Choroid plexus epithelial cell (primary cell): ENCODE results near the gene DIAPH2.

Experiments
- DNase-seq: peaks from one replicate; pipeline ENCODE4 v3.0.0-alpha.2; 2010; ENCODE audit warnings: low read depth
- H3K4me3 ChIP-seq: 2 replicates; pipeline ENCODE4 v1.5.1; 2011; ENCODE audit warnings: low read depth, mild to moderate bottlenecking, control low read depth, low read length, moderate library complexity
- TF ChIP-seq, protein P1 (sequence below): conservative IDR thresholded peaks from 2 replicates; pipeline ENCODE4 v1.5.1; 2011; ENCODE audit warnings: low read depth, mild to moderate bottlenecking, control low read depth, inconsistent platforms, low read length, moderate library complexity

The DIAPH2 gene

DNA sequence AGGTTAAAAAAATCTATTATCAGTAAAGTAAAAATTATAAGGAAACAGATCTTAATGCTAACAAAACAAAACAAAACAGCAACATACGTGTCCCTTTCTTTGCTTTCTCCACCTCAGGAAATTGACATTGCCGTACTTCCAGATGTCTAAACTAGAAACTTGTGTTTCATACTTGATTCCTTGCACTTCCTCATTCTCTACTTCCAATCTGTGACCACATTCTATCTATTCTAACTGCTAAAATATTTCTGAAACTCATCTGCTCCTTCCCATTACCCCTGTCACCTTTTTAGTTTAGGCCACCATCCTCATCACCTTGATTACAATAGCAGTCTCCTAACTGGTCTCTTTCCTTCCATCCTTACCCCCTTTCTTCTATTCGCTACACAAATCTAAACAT, 176.6 kb downstream of the DIAPH2 start:
- no peak for DNase-seq
- TF ChIP-seq, protein P1, sequence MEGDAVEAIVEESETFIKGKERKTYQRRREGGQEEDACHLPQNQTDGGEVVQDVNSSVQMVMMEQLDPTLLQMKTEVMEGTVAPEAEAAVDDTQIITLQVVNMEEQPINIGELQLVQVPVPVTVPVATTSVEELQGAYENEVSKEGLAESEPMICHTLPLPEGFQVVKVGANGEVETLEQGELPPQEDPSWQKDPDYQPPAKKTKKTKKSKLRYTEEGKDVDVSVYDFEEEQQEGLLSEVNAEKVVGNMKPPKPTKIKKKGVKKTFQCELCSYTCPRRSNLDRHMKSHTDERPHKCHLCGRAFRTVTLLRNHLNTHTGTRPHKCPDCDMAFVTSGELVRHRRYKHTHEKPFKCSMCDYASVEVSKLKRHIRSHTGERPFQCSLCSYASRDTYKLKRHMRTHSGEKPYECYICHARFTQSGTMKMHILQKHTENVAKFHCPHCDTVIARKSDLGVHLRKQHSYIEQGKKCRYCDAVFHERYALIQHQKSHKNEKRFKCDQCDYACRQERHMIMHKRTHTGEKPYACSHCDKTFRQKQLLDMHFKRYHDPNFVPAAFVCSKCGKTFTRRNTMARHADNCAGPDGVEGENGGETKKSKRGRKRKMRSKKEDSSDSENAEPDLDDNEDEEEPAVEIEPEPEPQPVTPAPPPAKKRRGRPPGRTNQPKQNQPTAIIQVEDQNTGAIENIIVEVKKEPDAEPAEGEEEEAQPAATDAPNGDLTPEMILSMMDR = no peak
- no peak overlapping the region for H3K4me3 ChIP-seq

GRCh38 chrX:96861661-96862060, 177.0 kb downstream of the DIAPH2 start:
- TF ChIP-seq, protein P1 = no peak
- no peak for DNase-seq
- no peak overlapping the region for H3K4me3 ChIP-seq

DNA sequence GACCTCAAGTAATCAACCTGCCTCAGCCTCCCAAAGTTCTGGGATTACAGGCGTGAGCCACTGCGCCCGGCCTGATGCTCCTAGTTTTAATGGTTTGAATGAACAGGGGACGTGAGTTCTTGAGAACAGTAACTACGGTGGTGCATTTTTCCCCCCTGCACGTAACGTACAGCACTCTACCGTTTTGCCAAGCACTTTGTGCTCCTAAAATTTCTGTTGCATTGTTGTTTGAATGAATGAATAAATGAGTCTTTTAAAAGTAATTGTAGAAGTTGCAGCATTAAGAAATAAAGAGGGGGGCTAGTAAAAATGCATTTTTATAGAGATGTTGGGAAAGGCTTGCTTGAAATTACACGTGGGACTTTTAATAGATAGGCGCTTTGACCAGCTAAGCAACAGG, 199.0 kb downstream of the DIAPH2 start, which contains the start of gene RPA4:
Gene RPA4, plus strand, starts transcription at position 301 of the 400 bp plus-strand sequence. CDS start 403 bp downstream, outside the sequence.
- TF ChIP-seq, protein P1 = no peak

DNA sequence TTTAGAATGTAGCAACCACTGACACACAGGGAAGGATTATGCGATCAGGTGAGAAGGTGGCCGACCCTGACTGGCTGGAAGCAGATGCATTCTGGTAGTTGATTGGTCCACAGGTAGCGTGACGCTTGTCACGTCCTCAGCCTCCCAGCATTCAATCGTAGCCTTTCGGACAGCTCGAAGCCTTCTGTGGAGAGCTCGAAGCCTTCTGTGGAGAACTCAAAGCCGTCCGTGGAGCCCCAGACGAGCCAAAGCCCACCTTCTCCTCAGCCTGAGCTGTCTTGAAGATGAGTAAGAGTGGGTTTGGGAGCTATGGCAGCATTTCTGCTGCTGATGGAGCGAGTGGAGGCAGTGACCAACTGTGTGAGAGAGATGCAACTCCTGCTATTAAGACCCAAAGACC, 199.4 kb downstream of the DIAPH2 start:
- DNase-seq = no peak
- H3K4me3 ChIP-seq = no peak overlapping the region
- TF ChIP-seq, protein P1 = no peak

More for the DNA sequence above, 199.0 kb downstream of the DIAPH2 start, which contains the start of gene RPA4:
- no peak for DNase-seq
- no peak within 1 kb of the TSS for H3K4me3 ChIP-seq

DNA sequence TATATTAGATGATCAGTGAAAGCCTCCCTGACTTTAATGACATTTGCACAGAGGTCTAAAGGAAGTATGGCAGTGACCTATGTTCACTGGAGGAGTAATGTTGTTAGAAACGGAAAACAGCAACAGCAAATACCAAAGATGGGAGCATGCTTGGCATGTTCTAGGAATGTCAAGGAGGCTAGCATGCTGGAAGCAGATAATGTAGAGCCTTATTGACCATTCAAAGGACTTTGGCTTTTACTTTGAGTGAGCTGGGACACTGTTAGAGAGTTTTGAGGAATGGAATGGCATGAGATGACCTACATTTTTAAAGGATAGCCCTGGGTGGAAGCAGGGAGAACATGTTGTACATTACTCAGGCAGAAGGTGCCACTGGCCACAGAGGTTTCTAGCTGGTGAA, 205.1 kb downstream of the DIAPH2 start:
- peak; percentile 30 for DNase-seq
- TF ChIP-seq, protein P1 = no peak
- H3K4me3 ChIP-seq = no peak overlapping the region

DNA sequence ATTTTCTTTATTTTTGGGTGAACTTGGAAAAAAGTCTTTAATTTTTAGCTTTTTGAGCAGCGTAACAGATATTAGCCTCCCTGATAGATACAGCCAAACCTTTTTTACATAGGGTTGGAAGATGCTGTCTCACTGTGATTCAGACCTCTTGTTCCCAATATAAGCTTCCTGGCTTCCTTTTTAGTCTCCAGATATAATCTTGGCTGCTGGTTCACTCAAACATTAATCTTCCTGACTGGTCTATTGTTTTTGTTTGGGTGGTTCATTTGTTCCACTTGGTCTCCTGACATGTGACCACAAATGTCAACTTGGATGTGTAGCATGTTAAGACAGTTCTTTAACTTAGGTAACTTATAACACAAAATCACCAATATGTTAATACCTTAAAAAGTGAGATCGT, 222.1 kb downstream of the DIAPH2 start:
- TF ChIP-seq, protein P1 = no peak
- no peak for DNase-seq
- H3K4me3 ChIP-seq = no peak overlapping the region

DNA sequence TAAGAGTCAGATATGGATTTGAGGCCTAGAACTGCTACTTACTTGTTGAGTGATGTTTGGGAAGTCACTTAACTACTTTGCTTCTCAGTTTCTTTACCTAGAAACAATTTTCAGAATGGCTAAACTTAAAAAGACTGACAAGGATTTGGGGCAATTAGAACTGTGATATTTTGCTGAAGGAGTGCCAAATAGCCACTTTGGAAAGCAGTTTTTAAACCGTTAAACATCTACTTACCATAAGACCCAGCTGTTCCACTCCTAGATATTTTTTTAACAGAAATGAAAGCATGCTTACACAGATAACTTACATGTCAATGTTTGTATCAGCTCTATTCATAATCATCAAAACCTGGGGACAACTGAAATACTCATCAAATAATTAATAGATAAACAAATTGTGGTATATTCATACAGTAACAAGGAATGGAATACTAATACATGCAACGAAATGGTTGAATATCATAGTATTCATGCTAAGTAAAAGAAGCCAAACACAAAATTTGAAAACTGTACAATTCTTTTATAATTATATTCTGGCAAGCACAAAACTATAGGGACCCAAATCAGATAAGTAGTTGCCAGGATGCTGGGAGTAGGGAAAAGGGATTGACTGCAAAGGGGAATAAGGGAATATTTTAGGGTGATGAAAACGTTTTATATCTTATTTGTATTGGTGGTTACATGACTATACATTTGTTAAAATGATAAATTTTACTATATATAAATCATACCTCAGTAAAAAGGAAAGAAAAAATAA, 223.1 kb downstream of the DIAPH2 start:
- no peak overlapping the region for H3K4me3 ChIP-seq
- no peak for DNase-seq
- TF ChIP-seq, protein P1 = no peak
